Stimulated activated memory B cell treated with anti-CD40 and anti-IgM and Interleukin-4, amounts not matched to agents 10 μg/mL and 1 μg/mL and 100 μg/mL, for 72 hours (primary cell): ENCODE results near the gene ATE1.
"Not testable (repeated sequence)": the region's sequence is repeated elsewhere in the genome, so short reads cannot be mapped to it uniquely, and the experiment has no call there.

Experiments
- ATAC-seq: fragments of 150-1000 bp; cut with Tn5 transposase; 2 replicates; pipeline ENCODE4 v1.10.0; 2021
- H3K27ac Mint-ChIP-seq: one replicate; pipeline ENCODE4 v1.8.0; 2022; ENCODE audit warnings: mild to moderate bottlenecking, mixed read lengths
- H3K27me3 Mint-ChIP-seq: one replicate; pipeline ENCODE4 v1.8.0; 2022; ENCODE audit warnings: mixed read lengths
- H3K36me3 Mint-ChIP-seq: one replicate; pipeline ENCODE4 v1.8.0; 2022; ENCODE audit warnings: mixed read lengths
- H3K4me1 Mint-ChIP-seq: one replicate; pipeline ENCODE4 v1.8.0; 2022; ENCODE audit warnings: mixed read lengths
- H3K4me3 Mint-ChIP-seq: one replicate; pipeline ENCODE4 v1.8.0; 2022; ENCODE audit warnings: mild to moderate bottlenecking, moderate library complexity, mixed read lengths
- H3K9me3 Mint-ChIP-seq: one replicate; pipeline ENCODE4 v1.8.0; 2022; ENCODE audit warnings: mixed read lengths

ATE1 gene

DNA sequence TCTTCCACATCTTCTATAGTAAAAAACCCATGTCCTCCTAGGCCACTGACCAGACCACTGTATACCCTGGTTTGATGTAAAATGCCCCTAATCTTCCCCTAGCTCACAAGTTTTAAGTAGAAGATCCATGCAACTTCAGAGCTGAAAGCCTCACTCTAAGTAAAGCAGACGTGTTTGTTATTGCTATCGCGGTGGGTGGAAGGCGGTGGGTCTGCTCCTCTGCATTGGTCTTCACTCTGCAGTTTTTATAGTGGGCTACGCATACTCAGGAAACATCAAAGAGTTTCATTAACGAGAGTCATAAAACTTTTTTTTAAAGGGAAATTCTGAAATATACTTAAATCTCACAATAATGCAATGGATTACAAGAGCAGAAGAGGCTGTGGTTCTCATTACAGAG, 91.7 kb downstream of the ATE1 start:
- Mint-ChIP-seq H3K36me3 (peaks cover 53% of the 10 kb centered on the region), H3K9me3 (peaks cover 3% of the 10 kb centered on the region), H3K27ac (no peak overlapping the region)

DNA sequence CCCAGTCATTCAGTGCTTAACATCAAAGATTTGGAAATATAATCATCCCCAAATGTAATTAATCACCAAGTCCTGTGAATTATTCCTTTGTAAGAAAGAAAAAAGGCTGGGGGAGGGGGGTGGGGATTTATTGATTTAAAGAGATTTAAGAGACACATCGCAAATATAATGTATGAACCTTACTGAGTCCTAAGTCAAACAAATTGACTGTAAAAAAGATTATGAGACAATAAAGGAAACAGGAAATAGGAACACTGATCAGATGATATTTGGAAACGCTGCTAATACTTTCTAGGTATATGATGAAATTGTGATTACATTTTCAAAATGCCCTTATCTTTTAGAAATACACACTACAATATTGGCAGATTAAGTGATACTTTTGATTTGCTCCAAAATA, 92.5 kb downstream of the ATE1 start:
- no peaks in the 10 kb centered on the region for H3K27me3 Mint-ChIP-seq
- no peaks in the 10 kb centered on the region for H3K4me1 Mint-ChIP-seq
- peaks cover 3% of the 10 kb centered on the region for H3K9me3 Mint-ChIP-seq
- ATAC-seq: no peak
- H3K27ac Mint-ChIP-seq: no peak overlapping the region
- no peak overlapping the region for H3K4me3 Mint-ChIP-seq
- peaks cover 56% of the 10 kb centered on the region for H3K36me3 Mint-ChIP-seq

More for the DNA sequence above, 91.7 kb downstream of the ATE1 start:
- ATAC-seq: no peak
- H3K27me3 Mint-ChIP-seq: no peaks in the 10 kb centered on the region
- H3K4me3 Mint-ChIP-seq: no peak overlapping the region
- no peaks in the 10 kb centered on the region for H3K4me1 Mint-ChIP-seq

DNA sequence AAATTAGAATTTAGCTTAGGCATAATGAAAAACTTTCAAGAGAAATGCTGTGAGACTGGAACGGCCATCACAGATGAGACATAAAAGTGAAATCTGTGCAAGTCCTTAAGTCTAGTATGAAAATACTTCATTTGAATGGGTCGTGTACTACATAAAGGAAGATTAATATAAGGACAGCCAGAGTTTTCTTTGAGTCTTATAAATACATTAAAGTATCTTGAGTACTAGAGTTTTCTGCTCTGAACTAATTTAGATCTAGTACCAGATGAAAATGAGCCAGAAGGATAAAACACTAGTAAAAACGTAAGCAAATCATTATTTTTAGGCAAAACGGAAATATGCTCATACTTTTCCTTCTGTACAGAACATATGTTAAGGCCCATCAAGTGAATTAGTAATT, 93.1 kb downstream of the ATE1 start:
- peaks cover 3% of the 10 kb centered on the region for H3K9me3 Mint-ChIP-seq
- ATAC-seq: no peak
- H3K4me1 Mint-ChIP-seq: no peaks in the 10 kb centered on the region
- peaks cover 62% of the 10 kb centered on the region for H3K36me3 Mint-ChIP-seq
- H3K27me3 Mint-ChIP-seq: no peaks in the 10 kb centered on the region
- no peak overlapping the region for H3K4me3 Mint-ChIP-seq
- no peak overlapping the region for H3K27ac Mint-ChIP-seq

DNA sequence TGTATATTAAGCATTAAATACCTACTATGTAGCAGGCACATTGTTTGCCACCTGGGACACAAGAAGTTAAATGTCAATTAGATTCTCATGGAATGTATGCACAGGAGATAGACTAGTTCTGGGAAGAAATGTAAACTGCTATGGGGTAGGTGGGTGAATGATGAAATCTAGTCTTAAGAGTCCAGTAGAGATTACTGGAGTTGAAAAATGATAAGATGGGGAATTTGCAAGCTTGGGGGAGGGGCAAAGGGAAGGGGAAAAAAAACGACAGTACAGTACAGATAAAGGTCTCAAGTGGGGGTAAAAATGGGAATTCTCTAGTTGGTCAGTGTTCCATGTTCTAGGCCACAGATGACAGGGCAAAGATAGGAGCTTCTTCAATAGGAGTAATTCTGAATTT, 94.4 kb downstream of the ATE1 start:
- Mint-ChIP-seq H3K4me1 (no peaks in the 10 kb centered on the region), H3K36me3 (peaks cover 70% of the 10 kb centered on the region), H3K4me3 (no peak overlapping the region), H3K27ac (no peak overlapping the region), H3K27me3 (no peaks in the 10 kb centered on the region), H3K9me3 (peaks cover 3% of the 10 kb centered on the region)
- ATAC-seq: no peak

DNA sequence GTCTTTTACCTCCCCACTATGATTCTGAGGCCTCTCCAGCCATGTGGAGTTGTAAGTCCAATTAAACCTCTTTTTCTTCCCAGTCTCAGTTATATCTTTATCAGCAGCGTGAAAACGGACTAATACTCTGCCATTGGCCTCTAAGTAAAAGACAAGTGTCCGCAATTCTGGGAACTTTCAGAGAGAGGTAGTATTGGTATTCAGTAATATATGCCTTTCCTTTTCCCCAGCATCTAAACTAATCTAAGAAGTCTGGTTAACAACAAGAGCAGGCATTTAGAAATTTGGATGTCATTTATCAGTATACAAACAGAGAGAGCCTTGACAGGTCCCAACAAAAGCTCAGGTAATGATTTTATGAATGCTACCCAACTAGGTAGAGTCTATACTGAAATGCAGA, 95.2 kb downstream of the ATE1 start:
- H3K36me3 Mint-ChIP-seq: peaks cover 70% of the 10 kb centered on the region
- H3K4me1 Mint-ChIP-seq: no peaks in the 10 kb centered on the region
- peaks cover 3% of the 10 kb centered on the region for H3K9me3 Mint-ChIP-seq
- no peak overlapping the region for H3K4me3 Mint-ChIP-seq
- no peak for ATAC-seq
- no peaks in the 10 kb centered on the region for H3K27me3 Mint-ChIP-seq
- no peak overlapping the region for H3K27ac Mint-ChIP-seq

DNA sequence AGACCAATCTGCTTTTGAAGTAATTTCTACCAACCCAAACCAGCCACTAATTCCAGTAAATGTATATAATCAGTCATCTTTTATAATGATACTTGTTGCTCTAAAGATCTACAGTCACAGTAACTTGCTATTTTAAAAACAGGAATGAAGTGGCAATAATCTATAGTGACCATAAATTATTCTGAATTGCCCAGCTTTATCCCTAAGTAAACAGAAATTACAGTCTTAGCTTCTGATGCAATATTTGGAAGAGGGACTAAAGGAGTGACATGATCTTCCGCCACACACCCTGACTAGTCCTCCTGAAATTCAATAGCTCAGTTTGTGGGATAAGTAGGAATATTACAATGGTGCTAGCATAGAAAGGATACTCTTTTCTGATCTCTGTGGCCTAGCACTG, 96.1 kb downstream of the ATE1 start:
- Mint-ChIP-seq H3K27me3 (no peaks in the 10 kb centered on the region), H3K36me3 (peaks cover 78% of the 10 kb centered on the region), H3K4me3 (no peak overlapping the region), H3K9me3 (peaks cover 3% of the 10 kb centered on the region), H3K4me1 (no peaks in the 10 kb centered on the region), H3K27ac (no peak overlapping the region)
- ATAC-seq: no peak

DNA sequence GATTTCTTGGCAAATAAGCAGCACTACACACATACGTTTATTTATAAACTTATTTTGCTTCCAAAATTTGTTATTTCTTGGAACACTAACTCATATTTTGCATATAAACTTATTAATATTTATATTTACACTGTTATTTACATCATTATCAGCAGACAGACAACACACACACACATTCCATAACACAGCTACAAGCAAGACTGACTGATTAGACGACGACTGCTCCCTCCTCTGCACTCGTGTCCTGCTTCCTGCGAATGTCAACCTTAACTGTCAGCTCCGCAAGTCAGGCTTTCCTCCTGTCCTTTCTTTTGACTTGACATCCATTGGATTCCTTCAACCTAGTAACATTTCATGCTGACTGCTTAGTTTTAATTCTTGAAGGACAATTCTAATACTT, 96.6 kb downstream of the ATE1 start:
- Mint-ChIP-seq H3K36me3 (peaks cover 80% of the 10 kb centered on the region), H3K27me3 (no peaks in the 10 kb centered on the region), H3K9me3 (peaks cover 3% of the 10 kb centered on the region), H3K4me3 (no peak overlapping the region), H3K4me1 (no peaks in the 10 kb centered on the region), H3K27ac (no peak overlapping the region)
- ATAC-seq: no peak

DNA sequence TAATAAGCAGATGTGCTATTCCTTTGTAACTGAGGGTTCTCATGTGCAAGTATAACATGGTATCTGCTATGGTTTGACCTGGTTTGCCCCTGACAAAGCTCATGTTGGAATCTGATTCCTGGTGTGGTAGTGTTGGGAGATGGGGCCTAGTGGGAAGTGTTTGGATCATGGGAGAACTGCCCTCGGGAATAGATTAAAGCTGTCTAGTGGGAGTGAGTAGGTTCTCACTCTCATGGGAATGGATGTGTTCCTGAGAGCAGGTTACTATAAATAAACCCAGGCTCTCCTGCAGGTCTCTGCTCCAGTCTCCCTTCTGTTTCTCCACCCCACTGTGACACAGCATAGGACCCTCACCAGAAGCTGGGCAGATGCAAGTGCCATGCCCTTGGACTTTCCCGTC, 97.7 kb downstream of the ATE1 start:
- H3K36me3 Mint-ChIP-seq: peaks cover 79% of the 10 kb centered on the region
- no peak for ATAC-seq
- no peaks in the 10 kb centered on the region for H3K27me3 Mint-ChIP-seq
- H3K4me1 Mint-ChIP-seq: no peaks in the 10 kb centered on the region
- H3K27ac Mint-ChIP-seq: no peak overlapping the region
- H3K9me3 Mint-ChIP-seq: peaks cover 3% of the 10 kb centered on the region
- no peak overlapping the region for H3K4me3 Mint-ChIP-seq

DNA sequence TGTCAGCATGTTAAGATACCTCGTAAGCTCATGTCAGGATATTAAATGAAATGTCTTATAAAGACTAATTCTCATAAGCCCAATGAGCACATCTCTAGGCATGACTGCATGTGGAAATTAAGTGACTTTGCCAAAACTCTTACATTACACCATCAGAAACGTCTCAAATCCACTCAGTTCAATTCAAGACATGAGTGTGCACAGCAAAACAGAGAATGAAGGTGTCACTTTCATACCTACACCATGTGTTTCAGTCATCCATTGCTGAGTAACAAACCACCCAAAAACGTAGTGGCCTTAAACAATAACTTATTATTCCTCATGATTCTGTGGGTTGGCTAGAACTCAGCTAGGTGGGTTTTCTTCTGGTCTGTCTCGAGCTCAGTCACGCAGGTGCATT, 99.8 kb downstream of the ATE1 start:
- no peak for ATAC-seq
- H3K27ac Mint-ChIP-seq: no peak overlapping the region
- no peaks in the 10 kb centered on the region for H3K27me3 Mint-ChIP-seq
- peaks cover 61% of the 10 kb centered on the region for H3K36me3 Mint-ChIP-seq
- no peaks in the 10 kb centered on the region for H3K4me1 Mint-ChIP-seq
- H3K4me3 Mint-ChIP-seq: no peak overlapping the region
- H3K9me3 Mint-ChIP-seq: peaks cover 3% of the 10 kb centered on the region

DNA sequence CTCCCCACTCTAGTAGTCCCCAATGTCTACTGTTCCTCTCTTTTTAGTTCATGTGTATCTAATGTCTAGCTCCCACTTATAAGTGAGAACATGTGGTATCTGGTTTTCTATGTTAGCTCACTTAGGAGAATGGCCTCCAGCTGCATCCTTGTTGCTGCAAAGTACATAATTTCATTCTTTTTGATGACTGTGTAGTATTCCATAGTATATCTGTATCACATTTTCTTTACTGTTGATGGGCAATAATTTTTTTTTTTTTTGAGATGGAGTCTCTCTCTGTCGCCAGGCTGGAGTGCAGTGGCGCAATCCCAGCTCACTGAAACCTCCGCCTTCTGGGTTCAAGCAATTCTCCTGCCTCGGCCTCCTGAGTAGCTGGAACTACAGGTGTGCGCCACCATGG, 101.1 kb downstream of the ATE1 start:
- H3K4me1 Mint-ChIP-seq: not testable (repeated sequence)

DNA sequence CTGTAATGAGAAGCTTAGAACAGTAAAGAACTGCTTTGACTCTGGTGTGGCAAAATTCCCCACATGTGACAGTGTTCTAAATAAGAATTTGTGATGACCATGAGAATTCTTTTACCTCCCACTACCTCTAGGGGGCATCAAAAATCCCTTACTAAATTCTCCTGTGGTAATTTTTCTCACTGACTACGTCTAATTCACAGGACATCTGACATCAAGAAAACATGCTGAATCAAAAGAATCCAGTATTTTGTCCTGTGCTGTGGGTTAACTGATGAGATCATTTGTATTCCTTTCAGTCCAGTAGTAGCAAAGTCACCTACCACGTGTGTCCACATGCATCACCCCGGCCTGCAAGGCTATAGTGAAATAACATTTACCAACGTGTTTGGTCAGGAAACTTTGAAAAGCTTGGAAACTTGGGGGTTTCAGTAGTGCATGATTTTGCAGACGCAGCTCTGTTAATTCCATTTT, 103.8 kb downstream of the ATE1 start:
- Mint-ChIP-seq H3K27me3 (no peaks in the 10 kb centered on the region), H3K27ac (no peak overlapping the region), H3K4me1 (no peaks in the 10 kb centered on the region), H3K4me3 (no peak overlapping the region), H3K9me3 (no peaks in the 10 kb centered on the region), H3K36me3 (peaks cover 30% of the 10 kb centered on the region)
- no peak for ATAC-seq

More for the DNA sequence above, 101.1 kb downstream of the ATE1 start:
- not testable (repeated sequence) for H3K9me3 Mint-ChIP-seq, ATAC-seq, H3K27ac Mint-ChIP-seq, H3K27me3 Mint-ChIP-seq, H3K4me3 Mint-ChIP-seq
- H3K36me3 Mint-ChIP-seq: peaks cover 50% of the 10 kb centered on the region

DNA sequence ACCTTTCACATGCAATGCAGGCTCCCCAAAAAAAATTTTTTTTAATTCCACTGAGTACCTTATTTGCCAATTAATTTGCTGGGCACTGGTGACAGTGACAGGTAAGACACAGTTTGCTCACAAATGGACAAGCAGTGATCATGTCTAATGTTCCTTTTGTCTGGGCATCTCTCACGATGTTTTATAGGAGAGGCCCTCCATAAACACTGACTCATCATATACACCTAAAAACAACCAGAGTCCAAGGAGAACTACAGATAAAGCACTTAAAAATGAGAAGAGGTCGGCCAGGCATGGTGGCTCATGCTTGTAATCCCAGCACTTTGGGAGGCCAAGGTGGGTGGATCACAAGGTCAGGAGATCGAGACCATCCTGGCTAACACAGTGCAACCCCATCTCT, 105.1 kb downstream of the ATE1 start:
- Mint-ChIP-seq H3K27me3 (no peaks in the 10 kb centered on the region), H3K36me3 (peaks cover 19% of the 10 kb centered on the region), H3K4me1 (no peaks in the 10 kb centered on the region), H3K9me3 (no peaks in the 10 kb centered on the region), H3K4me3 (no peak overlapping the region), H3K27ac (no peak overlapping the region)
- no peak for ATAC-seq

DNA sequence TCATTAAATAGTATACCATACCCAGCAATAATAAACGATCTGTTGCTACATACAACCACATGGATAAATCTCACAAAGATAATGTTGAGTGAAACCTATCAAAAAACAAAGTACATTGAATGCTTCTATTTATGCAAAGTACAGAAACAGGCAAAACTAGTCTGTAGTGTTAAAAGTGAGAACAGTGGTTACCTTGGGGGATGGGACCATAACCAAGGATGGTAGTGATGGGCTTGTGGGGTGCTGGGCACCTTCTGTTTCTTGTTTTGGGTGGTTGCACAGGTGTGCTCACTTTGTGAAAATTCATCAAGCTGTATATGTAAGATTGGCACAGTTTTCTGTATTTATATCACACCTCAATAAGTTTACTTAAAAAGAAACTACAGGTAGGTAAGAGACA, 105.7 kb downstream of the ATE1 start:
- no peak for ATAC-seq
- peaks cover 19% of the 10 kb centered on the region for H3K36me3 Mint-ChIP-seq
- no peaks in the 10 kb centered on the region for H3K4me1 Mint-ChIP-seq

DNA sequence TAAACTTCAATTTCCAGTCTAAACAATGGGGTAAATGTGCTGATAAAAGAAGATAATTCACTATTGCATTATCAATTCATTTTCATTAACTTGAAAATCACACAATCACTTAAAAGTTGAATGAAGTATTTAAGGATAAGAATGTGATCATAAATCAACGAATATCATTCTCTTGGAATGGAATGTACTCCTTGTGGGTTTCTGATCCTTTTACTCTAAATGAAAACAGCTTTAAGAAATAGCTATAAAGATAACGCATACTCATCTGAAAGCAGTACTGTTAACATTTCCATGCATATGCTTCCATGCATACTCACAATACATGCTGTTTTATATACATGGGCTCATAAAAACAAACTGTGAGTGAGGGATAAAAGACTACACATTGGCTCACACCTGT, 108.8 kb downstream of the ATE1 start:
- peaks cover 10% of the 10 kb centered on the region for H3K36me3 Mint-ChIP-seq
- no peaks in the 10 kb centered on the region for H3K9me3 Mint-ChIP-seq
- ATAC-seq: no peak
- no peaks in the 10 kb centered on the region for H3K4me1 Mint-ChIP-seq
- no peak overlapping the region for H3K4me3 Mint-ChIP-seq
- no peak overlapping the region for H3K27ac Mint-ChIP-seq
- no peaks in the 10 kb centered on the region for H3K27me3 Mint-ChIP-seq

More for the DNA sequence above, 105.7 kb downstream of the ATE1 start:
- H3K9me3 Mint-ChIP-seq: no peaks in the 10 kb centered on the region
- no peaks in the 10 kb centered on the region for H3K27me3 Mint-ChIP-seq
- H3K4me3 Mint-ChIP-seq: no peak overlapping the region
- H3K27ac Mint-ChIP-seq: no peak overlapping the region

DNA sequence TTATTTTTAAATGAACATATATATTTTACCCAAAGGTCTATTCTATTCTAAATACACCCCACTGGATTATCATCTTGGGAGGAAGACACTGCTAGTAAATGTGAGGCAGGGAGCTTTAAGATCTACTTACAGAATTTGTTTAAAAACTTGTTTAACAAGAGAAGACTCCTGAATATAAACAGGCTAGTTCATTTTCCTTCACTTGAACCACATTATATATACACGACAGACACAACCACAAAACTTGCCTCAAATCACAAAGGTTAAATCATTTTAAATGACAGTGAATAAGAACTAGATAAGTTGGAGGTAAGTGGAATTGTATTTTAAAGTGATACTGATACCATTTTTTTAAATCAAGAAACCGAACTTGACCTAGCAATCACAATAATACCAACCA, 109.2 kb downstream of the ATE1 start:
- no peaks in the 10 kb centered on the region for H3K9me3 Mint-ChIP-seq
- no peak for ATAC-seq
- no peak overlapping the region for H3K4me3 Mint-ChIP-seq
- no peaks in the 10 kb centered on the region for H3K4me1 Mint-ChIP-seq
- no peak overlapping the region for H3K27ac Mint-ChIP-seq
- H3K36me3 Mint-ChIP-seq: peaks cover 10% of the 10 kb centered on the region
- H3K27me3 Mint-ChIP-seq: no peaks in the 10 kb centered on the region

DNA sequence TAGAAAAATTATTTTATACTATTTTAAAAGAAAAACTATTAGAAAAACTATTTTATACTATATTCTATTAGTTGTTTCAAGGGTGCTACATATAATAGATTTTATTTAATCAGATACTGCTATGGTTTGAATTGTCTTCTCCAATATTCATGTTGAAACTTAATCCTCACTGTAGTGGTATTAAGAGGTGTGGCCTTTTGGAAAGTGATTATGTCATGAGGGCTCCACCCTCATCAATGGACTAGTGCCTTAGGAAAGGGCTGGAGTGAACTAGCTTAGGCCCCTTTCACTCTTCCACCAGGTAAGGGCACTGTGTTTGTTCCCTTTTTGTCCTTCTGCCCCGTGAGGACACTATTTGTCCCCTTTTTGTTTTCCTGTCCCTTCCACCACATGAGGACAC, 111.6 kb downstream of the ATE1 start:
- Mint-ChIP-seq H3K4me3 (no peak overlapping the region), H3K9me3 (no peaks in the 10 kb centered on the region), H3K27ac (no peak overlapping the region), H3K27me3 (no peaks in the 10 kb centered on the region), H3K36me3 (peaks cover 10% of the 10 kb centered on the region), H3K4me1 (no peaks in the 10 kb centered on the region)
- ATAC-seq: no peak

DNA sequence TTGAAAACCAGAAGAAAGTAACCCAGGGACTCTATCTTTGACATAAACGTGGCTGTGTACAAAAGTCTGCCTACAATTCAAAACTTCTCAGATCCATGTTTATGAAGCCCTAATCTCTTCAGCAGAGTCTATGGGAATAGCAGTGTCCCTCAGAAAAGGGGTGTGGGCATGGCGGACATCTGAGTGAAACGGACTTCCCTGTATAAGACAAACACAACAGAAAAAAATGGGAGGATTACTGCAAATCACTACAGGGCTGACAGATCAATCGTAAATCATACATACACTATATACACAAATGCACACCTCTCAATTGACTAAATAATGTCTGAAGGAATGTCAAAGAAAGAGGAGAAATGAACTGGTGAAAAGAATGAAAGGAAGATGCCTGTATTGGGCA, 114.0 kb downstream of the ATE1 start:
- Mint-ChIP-seq H3K4me1 (no peaks in the 10 kb centered on the region), H3K9me3 (no peaks in the 10 kb centered on the region), H3K27me3 (no peaks in the 10 kb centered on the region), H3K27ac (no peak overlapping the region), H3K4me3 (no peak overlapping the region), H3K36me3 (peaks cover 16% of the 10 kb centered on the region)
- ATAC-seq: no peak
